ENCODE measurements around the gene DCDC2C.

Gene DCDC2C

DNA sequence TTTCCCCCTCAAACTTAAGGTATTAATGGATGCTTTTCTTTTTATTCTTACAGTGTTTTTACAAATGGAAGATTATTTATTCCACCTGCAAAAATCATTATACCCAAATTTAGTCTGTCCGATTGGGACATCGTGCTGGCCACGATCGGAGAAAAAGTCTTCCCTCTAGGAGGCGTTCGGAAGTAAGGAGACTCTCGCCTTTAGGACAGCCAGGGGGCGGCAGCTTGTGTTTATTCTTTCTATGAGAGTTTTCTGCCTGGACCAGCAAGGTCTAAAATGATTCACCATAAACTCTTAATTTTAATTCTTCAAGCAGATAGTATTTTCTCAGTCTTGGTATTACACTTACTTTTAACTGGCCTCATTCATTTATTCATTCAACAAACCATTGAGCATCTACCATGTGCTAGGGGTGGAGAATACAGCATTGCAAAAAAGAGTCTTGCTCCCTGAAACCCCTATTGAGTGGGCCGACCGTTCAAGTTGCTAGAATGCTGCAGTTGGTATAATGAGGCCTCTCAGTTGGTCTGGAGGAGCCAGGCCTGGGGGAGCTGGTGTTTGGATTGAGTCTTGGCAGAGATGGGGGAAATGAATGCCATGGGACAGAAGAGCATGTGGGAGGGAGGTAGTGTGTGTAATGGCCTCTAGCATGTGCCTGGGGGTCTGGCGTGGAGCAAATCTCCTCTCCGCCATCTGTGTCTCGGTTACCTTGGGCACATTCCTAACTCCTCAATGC, 38.7 kb downstream of the DCDC2C start:
- TF ChIP-seq, protein P1, sequence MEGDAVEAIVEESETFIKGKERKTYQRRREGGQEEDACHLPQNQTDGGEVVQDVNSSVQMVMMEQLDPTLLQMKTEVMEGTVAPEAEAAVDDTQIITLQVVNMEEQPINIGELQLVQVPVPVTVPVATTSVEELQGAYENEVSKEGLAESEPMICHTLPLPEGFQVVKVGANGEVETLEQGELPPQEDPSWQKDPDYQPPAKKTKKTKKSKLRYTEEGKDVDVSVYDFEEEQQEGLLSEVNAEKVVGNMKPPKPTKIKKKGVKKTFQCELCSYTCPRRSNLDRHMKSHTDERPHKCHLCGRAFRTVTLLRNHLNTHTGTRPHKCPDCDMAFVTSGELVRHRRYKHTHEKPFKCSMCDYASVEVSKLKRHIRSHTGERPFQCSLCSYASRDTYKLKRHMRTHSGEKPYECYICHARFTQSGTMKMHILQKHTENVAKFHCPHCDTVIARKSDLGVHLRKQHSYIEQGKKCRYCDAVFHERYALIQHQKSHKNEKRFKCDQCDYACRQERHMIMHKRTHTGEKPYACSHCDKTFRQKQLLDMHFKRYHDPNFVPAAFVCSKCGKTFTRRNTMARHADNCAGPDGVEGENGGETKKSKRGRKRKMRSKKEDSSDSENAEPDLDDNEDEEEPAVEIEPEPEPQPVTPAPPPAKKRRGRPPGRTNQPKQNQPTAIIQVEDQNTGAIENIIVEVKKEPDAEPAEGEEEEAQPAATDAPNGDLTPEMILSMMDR (IDR thresholded peaks at IDR 0.05; ENCODE audit: low read length, missing control alignments) = no peak
- H3K4me3 ChIP-seq (replicated peaks; ENCODE audit: low read depth, low read length) = no peak overlapping the region
- DNase-seq (ENCODE audit: low read depth) = no peak

DNA sequence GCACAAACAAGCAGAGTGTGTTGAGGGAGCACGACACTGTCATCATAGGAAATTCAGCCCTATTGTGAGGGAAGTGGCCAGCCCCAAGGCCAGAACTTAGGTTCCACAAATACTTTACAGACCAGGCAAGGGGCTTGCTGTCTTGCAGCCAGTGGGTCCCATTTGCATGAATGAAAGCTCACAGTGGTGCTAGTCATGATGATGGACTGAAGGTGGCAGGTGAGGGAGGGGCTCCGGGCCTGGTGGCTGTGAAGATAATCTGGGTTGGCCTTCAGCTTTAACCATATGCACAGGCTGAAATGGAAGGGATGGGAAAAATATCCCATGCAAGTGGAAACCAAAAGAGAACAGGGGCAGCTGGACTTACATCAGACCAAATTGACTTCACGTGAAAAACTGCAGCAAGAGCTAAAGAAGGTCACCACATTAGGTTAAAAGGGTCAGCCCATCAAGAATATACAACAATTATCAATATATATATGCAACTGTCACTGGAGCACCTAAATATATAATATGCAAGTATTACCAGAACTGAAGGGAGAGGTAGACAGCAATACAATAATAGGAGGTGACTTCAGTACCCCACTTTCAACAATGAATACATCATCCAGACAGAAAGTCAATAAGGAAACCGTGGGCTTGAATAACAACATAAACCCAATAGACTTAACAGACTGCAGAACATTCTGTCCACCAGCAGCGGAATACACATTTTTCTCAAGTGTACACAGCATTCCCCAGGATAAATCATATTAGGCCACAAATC, 39.6 kb downstream of the DCDC2C start:
- no peak for DNase-seq (ENCODE audit: low read depth)
- no peak overlapping the region for H3K4me3 ChIP-seq (replicated peaks; ENCODE audit: low read depth, low read length)
- TF ChIP-seq, protein P1 (IDR thresholded peaks at IDR 0.05; ENCODE audit: low read length, missing control alignments) = no peak

DNA sequence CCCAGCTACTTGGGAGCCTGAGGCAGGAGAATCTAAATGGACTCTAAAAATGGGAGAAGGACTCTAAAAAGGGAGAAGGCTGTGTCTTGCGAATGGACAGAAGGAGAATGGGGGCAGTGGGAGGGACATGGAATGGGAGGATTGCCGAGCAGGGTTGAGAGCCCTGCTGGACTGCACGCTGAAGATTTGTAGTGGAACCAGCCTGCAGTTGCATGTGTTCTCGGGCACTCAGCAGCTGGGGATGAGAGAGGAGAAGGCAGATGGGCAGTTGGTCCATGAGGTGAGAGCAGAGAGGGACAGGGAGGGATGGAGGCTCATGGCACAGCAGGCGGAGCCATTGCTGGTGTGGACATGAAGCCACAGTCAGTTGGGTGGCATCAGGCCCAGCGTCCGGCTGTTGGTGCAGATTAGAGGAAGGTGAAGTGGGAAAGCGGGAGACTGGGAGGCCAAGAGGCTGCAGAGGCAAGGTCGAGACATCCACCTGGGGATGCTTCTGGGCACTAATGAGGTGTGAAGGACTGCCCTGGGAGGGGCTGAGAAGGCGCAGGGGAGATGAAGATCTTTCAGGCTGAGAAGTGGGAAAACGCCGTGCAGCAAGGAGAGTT, 40.7 kb downstream of the DCDC2C start:
- TF ChIP-seq, protein P1 (IDR thresholded peaks at IDR 0.05; ENCODE audit: low read length, missing control alignments) = no peak
- H3K4me3 ChIP-seq (replicated peaks; ENCODE audit: low read depth, low read length) = no peak overlapping the region
- no peak for DNase-seq (ENCODE audit: low read depth)

DNA sequence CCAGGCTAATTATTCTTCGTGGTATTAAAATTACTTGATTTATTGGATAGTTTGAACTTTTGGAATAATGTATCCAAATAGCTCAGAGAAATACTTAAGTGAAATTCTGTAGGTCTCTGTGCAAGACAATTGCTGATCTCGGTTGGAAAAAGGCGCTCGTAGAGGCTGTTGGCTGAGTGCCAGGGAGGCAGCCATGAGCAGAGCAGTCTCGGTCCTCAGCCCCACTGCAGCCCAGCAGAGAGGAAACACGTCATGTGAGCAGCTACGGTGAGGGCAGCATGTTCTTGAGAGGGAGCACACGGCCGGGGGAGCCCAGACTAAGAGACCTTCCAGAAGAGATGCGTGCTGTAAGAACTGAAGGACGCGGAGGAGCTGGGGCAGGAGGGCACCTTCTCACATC, 42.5 kb downstream of the DCDC2C start:
- H3K4me3 ChIP-seq (replicated peaks; ENCODE audit: low read depth, low read length) = no peak overlapping the region
- DNase-seq (ENCODE audit: low read depth) = no peak
- TF ChIP-seq, protein P1 (IDR thresholded peaks at IDR 0.05; ENCODE audit: low read length, missing control alignments) = no peak

DNA sequence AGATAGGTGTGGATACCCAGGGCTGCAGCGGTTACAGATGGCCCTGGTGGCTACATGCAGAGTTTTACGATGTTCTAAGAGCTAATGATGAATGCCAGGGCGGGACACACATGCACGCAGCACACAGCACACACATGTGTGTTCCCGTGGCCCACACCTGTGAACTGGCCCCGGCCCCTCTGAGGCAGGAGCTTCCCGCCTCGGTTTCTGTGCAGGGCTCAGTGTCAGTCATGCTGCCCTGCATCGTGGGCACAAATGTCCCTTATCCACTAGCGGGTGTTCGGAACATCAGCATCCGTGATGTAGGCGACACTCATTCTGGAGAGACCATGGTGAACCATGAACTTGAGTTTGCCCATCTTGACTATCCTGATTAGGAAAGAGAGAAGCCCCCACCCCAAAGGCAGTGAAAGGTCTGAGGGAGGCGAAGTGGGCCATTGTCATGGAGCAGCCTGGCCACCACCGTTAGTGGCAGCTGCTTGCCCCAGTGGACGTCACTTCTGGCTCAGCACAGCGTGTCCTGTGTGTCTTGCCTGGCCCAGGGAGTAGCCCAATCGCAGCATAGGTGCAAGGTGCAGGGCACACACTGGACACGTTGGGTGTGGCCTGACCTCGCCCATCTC, 43.8 kb downstream of the DCDC2C start:
- DNase-seq (ENCODE audit: low read depth) = no peak
- H3K4me3 ChIP-seq (replicated peaks; ENCODE audit: low read depth, low read length) = no peak overlapping the region
- TF ChIP-seq, protein P1 (IDR thresholded peaks at IDR 0.05; ENCODE audit: low read length, missing control alignments) = no peak

DNA sequence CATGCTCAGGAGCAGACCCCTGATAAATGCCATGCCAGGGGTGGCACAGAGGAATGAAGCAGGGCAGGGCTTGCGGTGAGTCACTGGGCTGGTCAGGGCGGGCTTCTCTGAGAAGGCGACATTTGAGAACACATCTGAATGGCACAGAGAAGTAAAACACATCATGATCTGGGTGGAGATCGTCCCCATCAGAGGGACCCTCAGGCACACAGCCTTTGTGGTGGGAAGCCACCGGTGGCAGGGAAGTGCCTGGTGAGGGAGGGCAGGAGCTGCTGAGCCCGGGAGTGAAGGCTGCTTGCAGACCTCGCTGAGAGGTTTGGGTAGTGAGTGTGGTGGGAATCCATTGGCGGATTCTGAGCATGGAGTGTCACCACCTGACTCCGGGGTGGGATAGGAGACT, 44.5 kb downstream of the DCDC2C start:
- no peak overlapping the region for H3K4me3 ChIP-seq (replicated peaks; ENCODE audit: low read depth, low read length)
- no peak for DNase-seq (ENCODE audit: low read depth)
- TF ChIP-seq, protein P1 (IDR thresholded peaks at IDR 0.05; ENCODE audit: low read length, missing control alignments) = no peak
